ENCODE results near the gene PDE4D.

The PDE4D gene

GRCh38 chr5:59366784-59367183, 526.7 kb downstream of the PDE4D start:
- no peak overlapping the region for H3K4me3 ChIP-seq (ENCODE audit: low read length)
- TF ChIP-seq CTCF (conservative IDR thresholded peaks at IDR 0.05; ENCODE audit: low read length), result no peak
- DNase-seq (ENCODE audit: low read depth), result no peak

GRCh38 chr5:59362438-59362837, 531.1 kb downstream of the PDE4D start:
- no peak overlapping the region for H3K4me3 ChIP-seq (ENCODE audit: low read length)
- DNase-seq (ENCODE audit: low read depth), result no peak
- TF ChIP-seq CTCF (conservative IDR thresholded peaks at IDR 0.05; ENCODE audit: low read length), result no peak

- DNase-seq (ENCODE audit: low read depth), result no peak
- H3K4me3 ChIP-seq (ENCODE audit: low read length), result no peak overlapping the region
- TF ChIP-seq CTCF (conservative IDR thresholded peaks at IDR 0.05; ENCODE audit: low read length), result no peak
Measured at GRCh38 chr5:59361454-59361853, 532.1 kb downstream of the PDE4D start.

- H3K4me3 ChIP-seq (ENCODE audit: low read length), result no peak overlapping the region
- no peak for TF ChIP-seq CTCF (conservative IDR thresholded peaks at IDR 0.05; ENCODE audit: low read length)
- peak; percentile 2 for DNase-seq (ENCODE audit: low read depth)
Measured at GRCh38 chr5:59360130-59360555, 533.4 kb downstream of the PDE4D start.

- TF ChIP-seq CTCF (conservative IDR thresholded peaks at IDR 0.05; ENCODE audit: low read length), result no peak
- DNase-seq (ENCODE audit: low read depth), result no peak
- H3K4me3 ChIP-seq (ENCODE audit: low read length), result no peak overlapping the region
Measured at GRCh38 chr5:59358005-59358861, 535.3 kb downstream of the PDE4D start.

GRCh38 chr5:59357381-59357977, 536.0 kb downstream of the PDE4D start:
- H3K4me3 ChIP-seq (ENCODE audit: low read length), result no peak overlapping the region
- DNase-seq (ENCODE audit: low read depth), result no peak
- no peak for TF ChIP-seq CTCF (conservative IDR thresholded peaks at IDR 0.05; ENCODE audit: low read length)

Data from AG10803 (cell line).